Right atrium auricular region (tissue), 2 donors: Measurements from ENCODE around the gene AHNAK. TPM values are rescaled to one million over a fixed set of nuclear protein-coding genes. Genes with fewer than 3 reads are reported as not detected.

Source experiments
- DNase-seq: peaks from one replicate; pipeline ENCODE4 v3.0.0-alpha.2; 2019; ENCODE audit warnings: low spot score
- H3K27ac ChIP-seq, 2 donors: fragments of 200-600 bp; sonication (generic); 1 replicate in 1 of 2; 2 replicates in 1 of 2; pipeline ENCODE4 v1.5.1; 2016 to 2019
- H3K27me3 ChIP-seq, 2 donors: fragments of 200-600 bp; sonication (generic); one replicate each; pipeline versions ENCODE4 v1.5.1 to v1.6.0; 2017 to 2019
- H3K36me3 ChIP-seq: fragments of 200-600 bp; sonication (generic); one replicate; pipeline ENCODE4 v1.5.1; 2016
- H3K4me1 ChIP-seq, 2 donors: fragments of 200-600 bp; sonication (generic); one replicate each; pipeline versions ENCODE4 v1.5.1 to v1.6.0; 2017 to 2019
- H3K4me3 ChIP-seq, 2 donors: fragments of 200-600 bp; sonication (generic); 1 replicate in 1 of 2; 2 replicates in 1 of 2; pipeline ENCODE4 v1.5.1; 2017 to 2019; ENCODE audit warnings: mild to moderate bottlenecking in 1 of 2, moderate library complexity in 1 of 2
- H3K9me3 ChIP-seq, 2 donors: fragments of 200-600 bp; sonication (generic); one replicate each; pipeline ENCODE4 v1.5.1; 2019
- total RNA-seq, 2 donors: library from RNA; depleted of rRNA; stranded (reverse); fragments of >200 nt; gene quantifications; one replicate each; pipeline ENCODE4 v1.1.0, GENCODE V29; 2016
- TF ChIP-seq, protein P1 (sequence below), 2 donors: fragments of 200-600 bp; sonication (generic); IDR thresholded peaks; one replicate each; pipeline ENCODE4 v1.5.1; 2019; ENCODE audit warnings: antibody characterized with exemption in 2 of 2

The AHNAK gene
- total RNA-seq, 2 donors from 2014 or later, result 270 to 441 TPM

DNA sequence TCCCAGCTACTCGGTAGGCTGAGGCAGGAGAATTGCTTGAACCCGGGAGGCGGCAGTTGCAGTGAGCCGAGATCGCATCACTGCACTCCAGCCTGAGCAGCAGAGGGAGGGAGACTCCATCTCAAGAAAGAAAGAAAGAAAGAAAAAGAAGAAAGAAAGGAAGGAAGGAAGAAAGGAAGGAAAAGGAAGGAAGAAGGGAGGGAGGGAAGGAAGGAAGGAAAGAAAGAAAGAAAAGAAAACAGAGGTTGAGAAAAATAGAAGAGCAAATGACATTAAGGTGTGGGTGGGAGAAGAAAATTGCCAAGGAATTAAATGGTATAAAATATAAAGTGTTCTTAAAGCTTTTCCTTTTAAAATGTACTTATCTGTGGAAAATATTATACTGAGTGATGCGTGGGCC, 49.9 kb downstream of the AHNAK start:
- H3K27ac ChIP-seq, result no peak overlapping the region
- H3K4me1 ChIP-seq, result peaks cover 0 to 32% of the 10 kb centered on the region in 2 donors
- no peaks in the 10 kb centered on the region for H3K9me3 ChIP-seq
- no peaks in the 10 kb centered on the region for H3K27me3 ChIP-seq
- TF ChIP-seq, protein P1, sequence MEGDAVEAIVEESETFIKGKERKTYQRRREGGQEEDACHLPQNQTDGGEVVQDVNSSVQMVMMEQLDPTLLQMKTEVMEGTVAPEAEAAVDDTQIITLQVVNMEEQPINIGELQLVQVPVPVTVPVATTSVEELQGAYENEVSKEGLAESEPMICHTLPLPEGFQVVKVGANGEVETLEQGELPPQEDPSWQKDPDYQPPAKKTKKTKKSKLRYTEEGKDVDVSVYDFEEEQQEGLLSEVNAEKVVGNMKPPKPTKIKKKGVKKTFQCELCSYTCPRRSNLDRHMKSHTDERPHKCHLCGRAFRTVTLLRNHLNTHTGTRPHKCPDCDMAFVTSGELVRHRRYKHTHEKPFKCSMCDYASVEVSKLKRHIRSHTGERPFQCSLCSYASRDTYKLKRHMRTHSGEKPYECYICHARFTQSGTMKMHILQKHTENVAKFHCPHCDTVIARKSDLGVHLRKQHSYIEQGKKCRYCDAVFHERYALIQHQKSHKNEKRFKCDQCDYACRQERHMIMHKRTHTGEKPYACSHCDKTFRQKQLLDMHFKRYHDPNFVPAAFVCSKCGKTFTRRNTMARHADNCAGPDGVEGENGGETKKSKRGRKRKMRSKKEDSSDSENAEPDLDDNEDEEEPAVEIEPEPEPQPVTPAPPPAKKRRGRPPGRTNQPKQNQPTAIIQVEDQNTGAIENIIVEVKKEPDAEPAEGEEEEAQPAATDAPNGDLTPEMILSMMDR (IDR thresholded peaks at IDR 0.05), result no peak
- no peak for DNase-seq
- H3K4me3 ChIP-seq, result no peak overlapping the region
- no peaks in the 10 kb centered on the region for H3K36me3 ChIP-seq

DNA sequence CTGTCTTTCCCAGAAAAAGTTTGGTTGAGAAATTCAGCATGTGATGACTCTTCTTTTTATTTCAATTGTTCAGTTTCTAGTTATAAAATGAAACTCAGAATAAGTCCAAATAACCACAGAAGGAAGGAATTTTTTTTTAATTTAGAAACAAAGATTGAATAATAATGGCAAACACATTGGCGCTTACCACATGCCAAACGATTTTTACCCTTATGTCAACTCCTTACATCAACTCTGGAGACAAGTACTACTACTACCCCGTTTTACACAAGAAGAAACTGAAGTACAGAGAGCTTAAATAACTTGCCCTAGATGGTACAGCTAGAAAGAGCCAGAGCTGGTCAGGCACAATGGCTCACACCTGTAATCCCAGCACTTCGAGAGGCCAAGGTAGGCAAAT, 52.4 kb downstream of the AHNAK start:
- Histone ChIP-seq H3K36me3 (no peaks in the 10 kb centered on the region), H3K4me1 (peaks cover 0 to 9% of the 10 kb centered on the region in 2 donors), H3K9me3 (no peaks in the 10 kb centered on the region), H3K27me3 (no peaks in the 10 kb centered on the region), H3K27ac (no peak overlapping the region), H3K4me3 (no peak overlapping the region)
- no peak for DNase-seq
- TF ChIP-seq, protein P1 (IDR thresholded peaks at IDR 0.05), result no peak

DNA sequence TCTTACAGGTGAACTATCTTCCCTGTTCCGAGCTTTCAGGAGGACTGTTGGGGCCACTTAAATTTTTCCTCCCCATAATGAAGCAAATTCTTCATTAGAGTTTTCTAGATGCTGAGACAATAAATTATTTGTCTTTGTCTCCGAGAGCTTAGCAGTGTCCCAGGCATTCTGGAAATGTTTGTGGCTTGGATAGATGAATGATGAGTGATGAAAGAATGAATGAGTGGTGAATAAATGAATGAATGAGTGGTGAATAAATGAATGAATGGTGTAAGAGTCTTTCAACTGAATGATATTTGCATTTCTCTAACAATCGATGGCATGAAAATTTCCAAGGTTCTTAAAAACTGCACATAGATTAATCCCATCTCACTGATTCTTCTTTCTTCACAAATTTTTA, 52.8 kb downstream of the AHNAK start:
- H3K4me1 ChIP-seq, result peaks cover 0 to 5% of the 10 kb centered on the region in 2 donors
- TF ChIP-seq, protein P1 (IDR thresholded peaks at IDR 0.05), result no peak
- DNase-seq, result no peak

DNA sequence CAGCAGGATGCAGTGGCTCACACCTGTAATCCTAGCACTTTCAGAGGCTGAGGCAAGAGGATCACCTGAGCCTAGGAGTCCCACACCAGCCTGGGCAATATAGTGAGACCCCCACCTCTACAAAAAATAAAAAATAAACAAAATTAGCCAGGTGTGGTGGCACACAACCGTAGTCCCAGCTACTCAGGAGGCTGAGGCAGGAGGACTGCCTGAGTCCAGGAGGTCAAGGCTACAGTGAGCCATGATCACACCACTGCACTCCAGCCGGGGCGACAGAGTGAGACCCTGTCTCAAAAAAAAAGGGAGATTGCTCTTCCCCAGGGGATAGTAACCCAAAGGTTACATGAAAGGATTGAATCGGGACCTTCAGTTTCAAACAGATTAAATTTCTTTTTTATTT, 54.0 kb downstream of the AHNAK start:
- H3K4me3 ChIP-seq, result no peak overlapping the region
- H3K4me1 ChIP-seq, result peaks cover 0 to 5% of the 10 kb centered on the region in 2 donors
- TF ChIP-seq, protein P1 (IDR thresholded peaks at IDR 0.05), result no peak
- H3K27ac ChIP-seq, result no peak overlapping the region
- H3K27me3 ChIP-seq, result no peaks in the 10 kb centered on the region
- DNase-seq, result no peak
- H3K36me3 ChIP-seq, result no peaks in the 10 kb centered on the region
- no peaks in the 10 kb centered on the region for H3K9me3 ChIP-seq

More for the DNA sequence above, 52.8 kb downstream of the AHNAK start:
- Histone ChIP-seq H3K27ac (no peak overlapping the region), H3K27me3 (no peaks in the 10 kb centered on the region), H3K9me3 (no peaks in the 10 kb centered on the region), H3K4me3 (no peak overlapping the region), H3K36me3 (no peaks in the 10 kb centered on the region)

DNA sequence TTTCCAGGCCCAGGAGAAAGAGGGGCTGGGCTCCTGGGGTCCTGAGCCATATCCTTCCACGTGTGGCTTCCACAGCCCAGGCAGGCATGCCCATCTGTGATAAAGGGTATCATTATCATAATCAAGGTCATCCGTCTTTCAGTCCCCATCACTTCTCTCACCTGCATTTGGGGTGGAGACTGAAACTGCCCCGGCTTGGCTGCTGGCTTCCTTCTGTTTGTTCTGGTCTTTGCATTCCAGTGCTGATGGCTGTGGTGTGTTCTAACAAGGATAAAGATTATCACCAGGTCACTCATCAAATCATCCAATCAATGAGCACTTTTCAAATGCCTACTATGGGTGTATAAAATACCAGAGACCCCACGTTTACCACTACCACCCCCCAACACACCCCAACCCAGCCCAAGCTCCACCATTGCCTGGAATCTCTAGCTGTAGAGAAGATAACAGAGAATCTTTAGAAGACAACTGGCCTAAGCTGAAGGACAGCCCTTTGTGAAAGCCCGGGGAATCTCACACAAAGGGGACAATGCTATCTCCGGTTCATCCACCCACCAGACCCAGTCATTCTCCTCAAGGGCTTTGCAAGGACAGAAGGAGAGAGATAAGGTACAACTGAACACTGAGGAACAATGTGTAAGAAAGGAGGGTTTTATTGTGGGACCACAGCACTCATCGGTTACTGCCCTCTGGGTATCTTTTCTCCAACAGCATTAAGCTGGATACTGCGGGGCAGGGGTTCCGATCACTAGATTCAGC, 54.9 kb downstream of the AHNAK start:
- Histone ChIP-seq H3K27ac (no peak overlapping the region), H3K4me1 (no peaks in the 10 kb centered on the region), H3K9me3 (no peaks in the 10 kb centered on the region), H3K36me3 (no peaks in the 10 kb centered on the region), H3K27me3 (no peaks in the 10 kb centered on the region), H3K4me3 (no peak overlapping the region)
- no peak for DNase-seq
- TF ChIP-seq, protein P1 (IDR thresholded peaks at IDR 0.05), result no peak

DNA sequence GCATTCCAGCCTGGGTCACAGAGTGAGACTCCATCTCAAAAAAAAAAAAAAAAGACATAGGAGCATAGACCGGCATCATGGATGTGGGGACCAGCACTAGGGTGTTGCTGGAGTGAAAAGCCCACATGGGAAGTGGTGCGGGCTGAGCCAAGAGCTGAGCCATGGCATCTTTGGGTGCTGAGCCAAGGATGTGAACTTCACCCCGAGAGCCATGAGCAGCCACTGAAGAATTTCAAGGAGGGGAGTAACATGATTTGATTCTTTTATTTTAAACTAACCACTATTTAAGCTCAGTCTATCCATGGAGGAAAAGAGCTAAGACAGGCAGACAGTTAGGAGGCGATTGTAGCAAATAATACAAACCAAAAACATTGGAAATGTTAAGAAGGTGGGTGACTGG, 57.4 kb downstream of the AHNAK start:
- TF ChIP-seq, protein P1 (IDR thresholded peaks at IDR 0.05), result no peak
- H3K36me3 ChIP-seq, result no peaks in the 10 kb centered on the region
- no peaks in the 10 kb centered on the region for H3K4me1 ChIP-seq
- no peak overlapping the region for H3K4me3 ChIP-seq
- H3K27ac ChIP-seq, result no peak overlapping the region
- no peaks in the 10 kb centered on the region for H3K27me3 ChIP-seq
- H3K9me3 ChIP-seq, result no peaks in the 10 kb centered on the region
- no peak for DNase-seq
